HG02642 (cell line): Measurements from ENCODE around the gene PRRX2.

Experiments used
- ATAC-seq: cut with Tn5 transposase; IDR thresholded peaks from one replicate; pipeline ENCODE4 v1.9.1; 2021; ENCODE audit warnings: mild to moderate bottlenecking; ENCODE audit not compliant: unreplicated experiment, poor library complexity

The PRRX2 gene

GRCh38 chr9:129665389-129665775 lies at the start of gene PRRX2:
TSS of gene PRRX2 (plus strand) at chr9:129665647. CDS start at chr9:129665868, 221 bp downstream.
- no peak for ATAC-seq

GRCh38 chr9:129617167-129617566 lies 48.3 kb upstream of the PRRX2 start:
- no peak for ATAC-seq

GRCh38 chr9:129619787-129620668 lies 45.4 kb upstream of the PRRX2 start:
- no peak for ATAC-seq

- ATAC-seq, result no peak
Measured at GRCh38 chr9:129620669-129621295, 44.7 kb upstream of the PRRX2 start, which contains the start of gene C9orf50. TSS of gene C9orf50 (minus strand) at chr9:129621101. CDS start at chr9:129620574, 527 bp downstream.

DNA sequence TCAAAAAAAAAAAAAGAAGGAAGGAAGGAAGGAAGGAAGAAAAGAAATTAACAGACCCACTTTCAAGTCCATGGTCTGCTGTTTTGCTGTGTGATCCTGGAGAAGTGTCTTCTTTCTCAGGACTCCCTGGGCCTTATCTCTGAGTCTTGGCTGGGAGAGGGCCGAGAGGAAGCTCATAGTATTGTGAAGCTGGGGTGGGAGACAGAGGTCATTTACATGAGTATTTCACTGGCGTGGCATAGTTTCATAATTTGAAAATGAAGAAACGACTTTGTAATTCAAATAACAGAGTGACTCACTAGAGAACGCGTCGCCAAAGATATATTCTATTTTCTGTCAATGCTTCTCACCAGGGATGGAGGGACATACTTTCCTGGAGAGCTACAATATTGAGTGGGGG lies 42.1 kb upstream of the PRRX2 start:
- ATAC-seq, result no peak

DNA sequence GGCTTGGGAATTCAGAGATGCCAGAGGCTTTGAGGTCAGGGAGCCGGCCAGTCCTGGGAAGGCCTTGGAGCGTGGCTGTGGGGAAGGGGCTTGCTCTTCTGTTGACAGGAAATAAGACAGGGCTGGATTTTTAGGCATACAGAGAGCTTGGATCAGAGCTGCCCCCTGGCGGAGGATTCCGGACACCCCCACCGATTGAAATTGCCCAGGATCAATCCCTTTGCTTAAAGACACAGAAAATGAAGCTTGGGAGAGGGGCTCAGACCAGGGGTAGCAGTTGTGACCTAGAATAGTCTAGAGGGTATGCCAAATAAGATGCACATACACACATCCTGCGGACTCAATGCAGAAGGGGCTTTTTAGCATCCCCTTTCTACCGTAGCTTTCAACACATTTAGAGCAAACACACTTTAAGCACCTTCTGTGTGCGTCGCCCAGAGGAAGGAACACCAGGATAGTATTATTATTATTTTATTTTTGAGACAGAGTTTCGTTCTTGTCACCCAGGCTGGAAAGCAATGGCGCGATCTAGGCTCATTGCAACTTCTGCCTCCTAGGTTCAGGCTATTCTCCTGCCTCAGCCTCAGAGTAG lies 41.2 kb upstream of the PRRX2 start:
- no peak for ATAC-seq

DNA sequence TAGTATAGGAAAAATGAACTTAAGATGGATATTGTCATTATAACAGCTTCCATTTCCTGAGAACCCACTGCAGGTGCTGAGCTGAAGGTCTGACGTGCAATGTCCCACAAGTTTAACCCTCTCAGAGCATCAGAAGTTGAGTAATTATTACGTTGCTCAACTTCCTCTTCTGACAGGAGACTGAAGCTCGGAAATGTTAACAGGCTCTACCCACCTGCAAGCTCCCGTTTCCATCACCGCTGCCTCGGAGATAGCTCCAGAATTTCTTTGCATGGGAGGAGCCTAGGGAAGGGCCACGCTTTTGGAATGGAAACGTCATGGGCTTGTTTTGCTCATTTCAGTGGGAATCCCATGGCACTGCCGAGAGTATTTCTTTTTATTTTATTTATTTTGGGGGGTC lies 40.5 kb upstream of the PRRX2 start:
- no peak for ATAC-seq

DNA sequence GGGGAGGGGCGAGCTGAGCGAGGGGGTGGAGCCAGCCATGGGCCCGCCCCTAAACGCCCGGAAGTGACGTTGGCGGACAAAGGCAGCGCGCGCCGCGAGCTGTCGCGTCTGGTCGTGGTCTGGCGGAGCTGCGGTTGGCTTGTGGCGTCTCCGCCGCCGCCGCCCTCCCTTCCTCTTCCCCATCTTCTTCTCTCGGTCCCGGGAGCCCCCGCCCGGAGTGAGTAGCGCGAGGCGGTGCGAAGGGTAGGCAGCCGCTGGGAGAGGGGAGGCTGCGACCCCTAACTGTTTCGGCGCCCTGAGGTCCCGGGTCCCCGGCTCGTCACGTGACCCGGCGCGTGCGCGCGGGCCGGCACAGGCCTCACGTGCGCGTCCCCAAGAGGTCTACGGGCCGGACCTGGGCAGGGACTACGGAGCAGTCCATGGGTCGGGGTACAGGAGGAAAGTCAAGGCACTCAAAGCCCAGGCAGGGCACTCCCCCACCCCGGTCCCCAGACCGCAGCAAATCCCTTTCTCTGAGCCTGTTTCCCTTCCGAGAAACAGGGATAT lies 39.3 kb upstream of the PRRX2 start, which contains the start of gene NTMT1:
Gene NTMT1, plus strand, starts transcription at position 85 of the 546 bp plus-strand sequence. CDS start 6,541 bp downstream, outside the sequence.
- ATAC-seq, result peak; percentile 79

- peak; percentile 24 for ATAC-seq
Measured at GRCh38 chr9:129626625-129627284, 38.7 kb upstream of the PRRX2 start.

GRCh38 chr9:129627556-129628440 lies 37.6 kb upstream of the PRRX2 start:
- no peak for ATAC-seq

- no peak for ATAC-seq
Measured at GRCh38 chr9:129628709-129629108, 36.7 kb upstream of the PRRX2 start.

GRCh38 chr9:129629251-129629820 lies 36.1 kb upstream of the PRRX2 start:
- ATAC-seq, result no peak

GRCh38 chr9:129630967-129631673 lies 34.3 kb upstream of the PRRX2 start:
- ATAC-seq, result no peak

GRCh38 chr9:129631674-129632129 lies 33.7 kb upstream of the PRRX2 start:
- ATAC-seq, result no peak

- ATAC-seq, result no peak
Measured at GRCh38 chr9:129632460-129632859, 33.0 kb upstream of the PRRX2 start.

DNA sequence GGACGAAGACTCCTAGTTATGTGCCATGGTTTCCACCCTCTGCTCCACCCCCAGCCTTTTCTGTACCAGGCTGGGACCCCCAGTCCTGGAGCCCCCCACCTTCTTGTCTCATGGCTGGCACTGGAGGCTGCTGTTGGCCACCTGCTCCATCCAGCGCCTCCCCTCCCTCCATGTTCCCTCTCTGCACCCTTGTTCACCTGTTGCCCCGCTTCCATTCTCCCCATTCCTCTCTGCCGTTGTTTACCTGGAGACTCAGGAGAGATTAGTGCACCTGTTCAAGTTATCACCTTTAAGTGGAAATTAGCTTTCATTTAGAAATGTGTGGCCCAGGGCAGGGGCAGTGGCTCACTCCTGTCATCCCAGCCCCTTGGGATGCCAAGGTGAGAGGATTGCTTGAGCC lies 32.2 kb upstream of the PRRX2 start:
- ATAC-seq, result no peak

- no peak for ATAC-seq
Measured at GRCh38 chr9:129633848-129634247, 31.6 kb upstream of the PRRX2 start.
